DMS53 treated with DMSO at 0.1 percent for 48 hours (cell line): ENCODE data around the gene PKN2.
"Not testable (repeated sequence)": the region's sequence is repeated elsewhere in the genome, so short reads cannot be mapped to it uniquely, and the experiment has no call there.

Experiments used
- DNase-seq: peaks from one replicate; lab custom pipeline; 2025; ENCODE audit not compliant: unreplicated experiment; lab: John Stamatoyannopoulos, UW

The PKN2 gene

GRCh38 chr1:88678405-88678804 lies 5.7 kb upstream of the PKN2 start:
- DNase-seq: peak; percentile 42

DNA sequence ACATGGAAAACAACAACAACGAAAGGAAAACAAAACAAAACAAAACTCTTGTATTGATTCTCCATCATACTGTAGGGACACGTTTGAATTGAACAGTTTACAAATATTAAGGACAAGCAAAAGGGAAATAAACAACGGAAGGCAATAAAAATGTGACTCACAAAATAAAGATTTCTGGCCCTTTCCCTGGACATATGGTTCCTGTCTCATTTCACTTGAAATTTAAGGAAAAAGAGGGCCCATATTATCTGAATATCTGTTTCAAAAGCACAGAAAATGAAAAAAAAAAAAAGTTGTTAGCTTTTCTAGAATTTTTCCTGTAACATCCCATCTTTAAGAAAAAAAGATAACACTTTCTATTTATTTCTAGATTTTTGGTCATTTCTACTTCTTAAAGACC lies 3.6 kb upstream of the PKN2 start:
- DNase-seq: no peak

DNA sequence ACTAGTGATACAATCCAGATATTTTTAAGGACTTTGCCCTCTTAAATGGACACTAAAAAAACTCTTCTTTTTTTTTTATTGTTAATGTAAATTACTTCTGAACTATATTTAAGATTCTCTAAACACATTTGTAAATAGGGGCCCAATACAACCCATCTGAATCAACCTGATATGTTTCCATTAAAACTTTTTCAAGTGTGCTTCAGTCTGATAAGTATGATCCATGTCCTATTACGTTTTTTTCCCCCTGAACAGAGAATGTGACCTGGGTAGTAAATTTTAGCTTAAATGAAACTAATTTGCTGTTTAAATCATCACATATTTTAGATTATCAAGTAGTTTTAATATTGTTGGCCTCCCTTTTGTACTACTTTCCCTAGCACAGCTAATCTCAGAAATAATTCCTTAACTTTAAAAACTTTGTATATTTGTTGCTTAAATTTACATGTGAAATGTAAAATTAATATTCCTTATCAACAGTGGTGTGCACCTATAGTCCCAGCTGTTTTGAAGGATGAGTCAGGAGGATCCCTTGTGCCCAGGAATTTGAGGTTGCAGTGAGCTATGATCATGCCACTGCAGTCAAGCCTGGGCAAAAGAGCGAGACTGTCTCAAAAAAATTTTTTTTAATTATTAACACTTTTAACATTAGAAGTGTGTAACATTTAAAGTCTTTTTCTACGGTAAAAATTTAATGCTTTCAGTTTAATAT lies 3.0 kb upstream of the PKN2 start:
- DNase-seq: no peak

- DNase-seq: peak; percentile 52
Measured at GRCh38 chr1:88684482-88685258, 597 bp downstream of the PKN2 start.

DNA sequence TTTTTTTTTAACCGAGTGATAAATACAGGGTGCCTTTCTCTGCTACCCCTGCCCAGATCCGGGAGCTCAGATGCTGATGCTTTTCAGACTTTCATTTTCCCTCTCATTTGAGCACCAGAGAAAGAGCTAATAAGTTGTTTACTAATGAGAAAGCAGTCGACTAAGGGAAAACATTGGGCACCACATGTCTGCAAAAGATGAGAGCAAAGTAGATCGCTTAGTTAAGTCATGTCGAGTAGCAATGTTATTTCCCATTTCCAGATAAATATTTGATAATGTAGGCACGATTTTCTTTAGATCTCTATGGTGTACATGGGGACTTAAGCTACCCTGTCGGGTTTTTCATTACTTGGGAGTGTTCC lies 1.2 kb downstream of the PKN2 start:
- DNase-seq: no peak

DNA sequence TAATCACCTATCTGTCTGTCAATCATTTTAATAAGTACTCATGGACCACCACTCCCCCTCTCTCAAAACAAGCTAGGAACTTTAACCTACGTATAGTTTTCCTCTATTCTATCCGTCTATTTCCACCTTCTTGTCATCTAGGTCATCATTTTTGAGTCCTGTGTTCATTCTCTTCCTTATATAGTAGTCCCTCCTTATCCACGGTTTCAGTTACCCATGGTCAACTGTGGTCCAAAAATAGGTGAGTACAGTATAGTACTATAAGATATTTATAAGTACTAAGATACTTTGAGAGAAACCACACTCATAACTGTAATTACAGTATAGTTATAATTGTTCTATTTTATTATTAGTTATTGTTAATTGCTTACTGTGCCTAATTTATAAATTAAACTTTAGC lies 7.5 kb downstream of the PKN2 start:
- DNase-seq: no peak

GRCh38 chr1:88695781-88696180 lies 11.7 kb downstream of the PKN2 start:
- no peak for DNase-seq

DNA sequence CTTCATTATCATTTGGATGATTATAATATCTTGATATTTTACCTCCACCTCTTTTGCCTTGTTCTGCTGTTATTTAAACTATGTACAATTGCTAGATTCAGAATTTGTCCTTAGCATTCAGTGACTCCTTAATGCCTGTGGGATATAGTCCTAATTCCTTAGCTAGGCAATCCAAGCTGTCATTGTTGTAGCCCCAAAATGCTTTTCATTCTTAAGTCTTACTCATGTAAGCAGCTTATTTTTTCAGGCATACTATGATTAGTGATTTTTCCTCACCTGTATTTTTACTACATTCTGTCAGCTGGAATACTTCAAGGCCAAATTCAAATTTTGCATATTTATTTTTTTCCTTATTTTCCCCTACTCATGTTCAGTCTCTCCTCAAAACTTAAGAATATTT lies 13.4 kb downstream of the PKN2 start:
- no peak for DNase-seq

- DNase-seq: no peak
Measured at GRCh38 chr1:88698140-88698539, 14.1 kb downstream of the PKN2 start.

DNA sequence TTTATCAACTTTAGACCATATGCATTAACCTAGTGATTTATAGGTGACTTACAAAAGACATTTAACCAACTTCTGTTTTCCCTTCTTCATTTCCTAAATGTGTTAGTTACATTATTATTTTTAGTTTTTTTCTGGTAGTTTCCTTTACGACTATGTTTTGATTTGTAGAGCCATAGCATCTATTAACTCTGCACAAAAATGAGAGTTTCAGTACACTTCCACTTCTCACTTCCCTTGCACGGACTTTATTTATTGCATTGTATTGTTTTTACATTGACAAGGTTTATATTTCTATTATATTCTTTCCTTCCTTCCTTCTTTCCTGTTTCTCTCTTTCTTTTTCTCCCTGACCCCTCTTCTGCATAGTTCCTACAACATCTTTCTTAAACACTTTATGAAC lies 14.7 kb downstream of the PKN2 start:
- DNase-seq: no peak

DNA sequence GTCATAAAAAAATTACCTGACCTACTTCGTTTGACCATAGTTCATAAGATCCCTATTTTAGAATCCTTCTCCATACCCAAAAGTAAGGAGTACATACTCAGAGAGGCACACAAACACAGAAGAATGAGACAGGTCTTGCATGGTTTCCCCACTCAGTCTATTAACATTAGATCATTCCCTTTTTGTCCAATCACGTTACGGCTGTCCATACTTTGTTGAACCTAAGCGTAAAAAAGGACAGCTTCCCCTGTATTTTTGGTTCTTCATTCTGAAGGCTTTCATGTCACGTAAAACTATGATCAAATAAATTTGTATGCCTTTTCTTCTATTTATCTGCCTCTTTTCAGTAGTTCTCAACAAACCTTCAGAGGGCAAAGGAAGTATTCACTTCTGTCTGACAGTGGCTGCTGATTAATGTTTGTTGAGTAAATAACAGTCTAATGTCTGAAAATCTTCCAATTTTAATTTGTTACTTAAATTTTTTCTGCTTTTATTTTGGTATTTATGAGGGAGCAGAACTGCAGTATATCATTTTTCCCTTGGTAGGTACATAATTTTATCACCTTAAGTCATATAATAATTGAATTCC lies 16.4 kb downstream of the PKN2 start:
- no peak for DNase-seq

DNA sequence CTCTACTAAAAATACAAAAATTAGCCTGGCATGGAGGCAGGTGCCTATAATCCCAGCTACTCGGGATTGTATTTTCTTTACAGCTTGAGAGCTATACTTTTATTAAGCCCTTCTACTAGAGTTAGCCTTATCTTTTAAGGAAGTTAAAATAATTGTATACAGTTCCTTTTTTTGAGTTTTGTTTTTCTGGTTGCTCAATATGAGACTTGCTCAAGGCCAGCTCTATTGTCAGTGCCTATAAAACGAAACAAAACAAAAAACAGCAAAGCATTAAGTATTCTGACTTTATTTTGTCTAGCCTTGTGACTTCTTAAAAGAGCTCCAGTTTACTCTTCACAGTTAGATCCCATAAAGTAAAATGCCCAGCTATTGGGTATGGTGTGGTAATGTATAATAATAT lies 17.2 kb downstream of the PKN2 start:
- DNase-seq: no peak

DNA sequence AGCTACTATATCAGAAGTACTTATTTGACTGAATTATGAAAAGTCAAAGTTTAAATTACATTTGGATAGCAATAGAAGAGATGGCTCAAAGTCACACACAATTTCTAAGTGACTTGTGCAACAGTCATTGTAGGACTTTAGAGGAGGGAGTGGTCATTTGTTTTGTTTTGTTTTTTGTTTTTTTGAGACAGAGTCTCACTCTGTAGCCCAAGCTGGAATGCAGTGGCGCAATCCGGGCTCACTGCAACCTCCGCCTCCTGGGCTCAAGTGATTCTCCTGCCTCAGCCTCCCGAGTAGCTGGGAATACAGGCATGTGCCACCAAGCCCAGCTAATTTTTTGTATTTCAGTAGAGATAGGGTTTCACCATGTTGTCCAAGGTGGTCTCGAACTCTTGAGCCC lies 17.7 kb downstream of the PKN2 start:
- DNase-seq: not testable (repeated sequence)

DNA sequence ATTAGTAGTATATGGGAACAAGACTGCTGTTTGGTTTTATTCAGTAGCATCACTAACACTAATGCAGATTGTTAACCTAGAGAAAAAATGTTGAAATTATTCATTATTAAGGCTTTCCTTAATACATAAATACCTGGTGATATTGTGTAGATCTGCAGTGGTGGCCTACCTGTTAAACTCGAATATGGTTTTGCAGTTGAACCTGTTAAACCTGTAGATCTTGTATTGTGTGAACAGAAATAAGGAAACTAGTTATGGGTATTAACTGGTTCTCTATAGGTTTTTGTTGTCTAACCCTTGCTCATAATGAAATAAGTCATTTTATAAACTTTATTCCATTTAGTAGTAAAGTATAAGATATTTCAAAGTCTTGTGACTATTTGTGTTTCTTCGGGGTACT lies 23.9 kb downstream of the PKN2 start:
- peak; percentile 57 for DNase-seq

DNA sequence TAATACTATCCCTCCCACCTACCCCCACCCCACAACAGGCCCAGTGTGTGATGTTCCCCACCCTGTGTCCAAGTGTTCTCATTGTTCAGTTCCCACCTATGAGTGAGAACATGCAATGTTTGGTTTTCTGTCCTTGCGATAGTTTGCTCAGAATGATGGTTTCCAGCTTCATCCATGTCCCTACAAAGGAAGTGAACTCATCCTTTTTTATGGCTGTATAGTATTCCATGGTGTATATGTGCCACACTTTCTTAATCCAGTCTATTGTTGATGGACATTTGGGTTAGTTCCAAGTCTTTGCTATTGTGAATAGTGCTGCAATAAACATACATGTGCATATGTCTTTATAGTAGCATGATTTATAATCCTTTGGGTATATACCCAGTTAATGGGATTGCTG lies 28.8 kb downstream of the PKN2 start:
- not testable (repeated sequence) for DNase-seq

DNA sequence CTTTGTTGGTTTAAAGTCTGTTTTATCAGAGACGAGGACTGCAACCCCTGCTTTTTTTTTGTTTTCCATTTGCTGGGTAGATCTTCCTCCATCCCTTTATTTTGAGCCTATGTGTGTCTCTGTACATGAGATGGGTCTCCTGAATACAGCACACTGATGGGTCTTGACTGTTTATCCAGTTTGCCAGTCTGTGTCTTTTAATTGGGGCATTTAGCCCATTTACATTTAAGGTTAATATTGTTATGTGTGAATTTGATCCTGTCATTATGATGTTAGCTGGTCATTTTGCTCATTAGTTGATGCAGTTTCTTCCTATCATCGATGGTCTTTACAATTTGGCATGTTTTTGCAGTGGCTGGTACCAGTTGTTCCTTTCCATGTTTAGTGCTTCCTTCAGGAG lies 32.5 kb downstream of the PKN2 start:
- DNase-seq: not testable (repeated sequence)

GRCh38 chr1:88722492-88722891 lies 38.4 kb downstream of the PKN2 start:
- no peak for DNase-seq

DNA sequence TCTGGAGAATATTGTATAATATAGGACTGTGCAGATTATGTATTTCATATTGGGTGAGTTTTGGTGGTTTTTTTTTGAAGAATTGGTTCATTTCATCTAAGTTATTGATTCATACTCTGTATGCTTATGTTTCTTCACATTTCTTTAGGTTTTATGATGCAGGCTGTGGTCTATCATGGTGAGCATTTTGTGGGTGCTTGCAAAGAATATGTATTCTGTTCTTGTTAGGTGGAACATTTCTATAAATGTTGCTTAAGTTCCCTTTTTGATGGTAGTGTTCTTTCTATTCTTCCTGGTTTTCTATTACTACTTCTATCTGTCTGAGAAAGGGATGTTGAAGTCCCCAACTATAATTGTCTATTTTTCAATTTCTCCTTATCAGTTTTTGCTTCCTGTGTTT lies 42.6 kb downstream of the PKN2 start:
- no peak for DNase-seq

DNA sequence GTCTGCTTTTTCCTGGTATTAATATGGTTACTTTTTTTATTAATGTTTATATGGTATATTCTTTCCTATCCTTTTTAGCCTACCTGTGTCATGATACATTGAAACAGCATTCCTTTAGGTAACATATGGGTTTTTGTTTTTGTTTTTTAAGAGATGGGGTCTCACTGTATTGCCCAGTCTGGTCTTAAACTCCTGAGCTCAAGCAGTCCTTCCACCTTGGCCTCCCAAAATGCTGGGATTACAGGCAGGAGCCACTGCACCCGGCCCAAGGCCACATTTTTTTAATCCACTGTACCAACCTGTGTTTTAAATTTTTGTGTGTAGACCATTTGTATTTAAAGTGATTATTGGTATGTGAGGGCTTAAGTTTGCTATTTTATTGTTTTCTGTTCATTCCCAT lies 43.1 kb downstream of the PKN2 start:
- no peak for DNase-seq

DNA sequence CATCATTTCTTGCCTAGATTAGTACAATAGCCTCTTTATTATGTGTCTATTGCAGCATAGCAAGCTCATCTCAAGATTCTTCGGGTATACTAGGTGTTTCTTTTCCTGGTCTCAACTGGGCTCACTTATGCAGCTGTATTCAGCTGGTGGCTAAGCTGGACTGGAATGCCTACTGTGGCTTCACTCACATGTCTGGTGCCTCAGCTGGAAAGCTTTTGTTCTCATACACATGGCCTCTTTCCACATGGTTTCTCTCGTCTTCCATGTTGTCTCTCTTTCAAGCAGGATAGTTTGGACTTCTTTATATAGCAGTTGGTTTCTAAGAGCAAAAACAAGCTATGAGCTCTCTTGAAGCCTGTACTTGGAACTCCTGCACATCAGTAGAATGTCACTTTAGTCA lies 45.2 kb downstream of the PKN2 start:
- DNase-seq: no peak

- DNase-seq: no peak
Measured at GRCh38 chr1:88730132-88730675, 46.1 kb downstream of the PKN2 start.

- DNase-seq: peak; percentile 35
Measured at GRCh38 chr1:88730995-88731394, 46.9 kb downstream of the PKN2 start.
